Right lobe of liver (tissue), 4 donors: ENCODE measurements around the gene STX17.
"Not testable (repeated sequence)": the region's sequence is repeated elsewhere in the genome, so short reads cannot be mapped to it uniquely, and the experiment has no call there.

Experiments used
- CTCF ChIP-seq, 4 donors: fragments of 200-600 bp in 3 of 4; fragments of 450-650 bp in 1 of 4; IDR thresholded peaks; one replicate each; pipeline versions ENCODE4 v1.5.1 to v1.8.0; 2016 to 2022; ENCODE audit warnings: antibody characterized with exemption in 4 of 4, mild to moderate bottlenecking in 2 of 4
- POLR2A ChIP-seq: fragments of 450-650 bp; IDR thresholded peaks from one replicate; pipeline ENCODE4 v1.6.1; 2017; ENCODE audit warnings: antibody characterized with exemption, mild to moderate bottlenecking
- donor health status: DM: no; HTN: no; CAD: no.
- donor health status: DM: no; HTN: no; CAD: no.
- donor health status: DM: no; HTN: yes; CAD: no.

- not testable (repeated sequence) for TF ChIP-seq CTCF (IDR thresholded peaks at IDR 0.05); POLR2A
Measured at GRCh38 chr9:99857576-99857975, 48.9 kb upstream of the STX17 start.
